Gastrocnemius medialis (tissue), 4 donors: Measurements from ENCODE around the gene ABR.

ENCODE experiments used
- POLR2A ChIP-seq, 2 donors: fragments of 450-650 bp; IDR thresholded peaks; one replicate each; pipeline ENCODE4 v1.6.1; 2017; ENCODE audit warnings: antibody characterized with exemption in 2 of 2, mild to moderate bottlenecking in 2 of 2, moderate library complexity in 2 of 2
- TF ChIP-seq, protein P1 (sequence below), 5 experiments: fragments of 450-650 bp in 3 of 5; fragments of 200-600 bp in 2 of 5; sonication (generic) in 2 of 5; IDR thresholded peaks in 4 of 5; conservative IDR thresholded peaks in 1 of 5; 1 replicate in 4 of 5; 2 replicates in 1 of 5; pipeline ENCODE4 v1.5.1; 2016 to 2019; ENCODE audit warnings: antibody characterized with exemption in 5 of 5, mild to moderate bottlenecking in 3 of 5, moderate library complexity in 3 of 5

- TF ChIP-seq, protein P1, sequence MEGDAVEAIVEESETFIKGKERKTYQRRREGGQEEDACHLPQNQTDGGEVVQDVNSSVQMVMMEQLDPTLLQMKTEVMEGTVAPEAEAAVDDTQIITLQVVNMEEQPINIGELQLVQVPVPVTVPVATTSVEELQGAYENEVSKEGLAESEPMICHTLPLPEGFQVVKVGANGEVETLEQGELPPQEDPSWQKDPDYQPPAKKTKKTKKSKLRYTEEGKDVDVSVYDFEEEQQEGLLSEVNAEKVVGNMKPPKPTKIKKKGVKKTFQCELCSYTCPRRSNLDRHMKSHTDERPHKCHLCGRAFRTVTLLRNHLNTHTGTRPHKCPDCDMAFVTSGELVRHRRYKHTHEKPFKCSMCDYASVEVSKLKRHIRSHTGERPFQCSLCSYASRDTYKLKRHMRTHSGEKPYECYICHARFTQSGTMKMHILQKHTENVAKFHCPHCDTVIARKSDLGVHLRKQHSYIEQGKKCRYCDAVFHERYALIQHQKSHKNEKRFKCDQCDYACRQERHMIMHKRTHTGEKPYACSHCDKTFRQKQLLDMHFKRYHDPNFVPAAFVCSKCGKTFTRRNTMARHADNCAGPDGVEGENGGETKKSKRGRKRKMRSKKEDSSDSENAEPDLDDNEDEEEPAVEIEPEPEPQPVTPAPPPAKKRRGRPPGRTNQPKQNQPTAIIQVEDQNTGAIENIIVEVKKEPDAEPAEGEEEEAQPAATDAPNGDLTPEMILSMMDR (IDR thresholded peaks at IDR 0.05 in 4 of 5, conservative IDR thresholded peaks at IDR 0.05 in 1 of 5): no peak
- peak; percentile 33 to 52 for TF ChIP-seq POLR2A (IDR thresholded peaks at IDR 0.05)
These were observed 49.6 kb upstream of the ABR start for GRCh38 chr17:1229349-1229899.
